Neural progenitor cell (in vitro differentiated cells): ENCODE measurements around the gene TMEM60. TPM values are rescaled to one million over a fixed set of nuclear protein-coding genes. Genes with fewer than 3 reads are reported as not detected.

Experiments
- DNase-seq: peaks from one replicate; pipeline ENCODE4 v3.0.0-alpha.2; 2016; ENCODE audit warnings: low spot score
- H2AFZ ChIP-seq: fragments of 200-600 bp; sonication (generic); replicated peaks from 2 replicates; pipeline ENCODE4 v1.6.1; 2016; ENCODE audit warnings: antibody characterized with exemption
- H3F3A ChIP-seq: fragments of 200-600 bp; sonication (generic); 2 replicates; pipeline ENCODE4 v1.6.1; 2016; ENCODE audit warnings: antibody characterized with exemption, low read depth
- H3K27ac ChIP-seq: fragments of 200-600 bp; sonication (generic); 2 replicates; pipeline ENCODE4 v1.5.1; 2016; ENCODE audit warnings: mild to moderate bottlenecking
- H3K27me3 ChIP-seq: fragments of 200-600 bp; sonication (generic); 2 replicates; pipeline ENCODE4 v1.6.1; 2016; ENCODE audit warnings: mild to moderate bottlenecking, moderate library complexity
- H3K36me3 ChIP-seq: fragments of 200-600 bp; sonication (generic); 2 replicates; pipeline ENCODE4 v1.5.1; 2016
- H3K4me1 ChIP-seq: fragments of 200-600 bp; sonication (generic); 2 replicates; pipeline ENCODE4 v1.6.1; 2016; ENCODE audit warnings: mixed run types
- H3K4me2 ChIP-seq: fragments of 200-600 bp; sonication (generic); 2 replicates; pipeline ENCODE4 v1.6.1; 2016
- H3K4me3 ChIP-seq: fragments of 200-600 bp; sonication (generic); 2 replicates; pipeline ENCODE4 v1.5.1; 2016
- H3K79me2 ChIP-seq: fragments of 200-600 bp; sonication (generic); 2 replicates; pipeline ENCODE4 v1.6.1; 2016; ENCODE audit warnings: low read depth
- H3K9ac ChIP-seq: fragments of 200-600 bp; sonication (generic); 2 replicates; pipeline ENCODE4 v1.6.1; 2016
- H3K9me3 ChIP-seq: fragments of 200-600 bp; sonication (generic); 2 replicates; pipeline ENCODE4 v1.5.1; 2016; ENCODE audit warnings: low read depth
- H4K20me1 ChIP-seq: fragments of 200-600 bp; sonication (generic); 2 replicates; pipeline ENCODE4 v1.6.1; 2016; ENCODE audit warnings: low read depth
- H3K27ac Mint-ChIP-seq: 3 replicates; pipeline ENCODE4 v1.8.0; 2021; ENCODE audit warnings: mixed read lengths
- H3K27me3 Mint-ChIP-seq: 2 replicates; pipeline ENCODE4 v1.8.0; 2022; ENCODE audit warnings: low read depth, mild to moderate bottlenecking, inconsistent platforms, moderate library complexity, mixed read lengths; ENCODE audit not compliant: insufficient read depth
- H3K36me3 Mint-ChIP-seq: 3 replicates; pipeline ENCODE4 v1.8.0; 2021; ENCODE audit warnings: mixed read lengths
- H3K4me1 Mint-ChIP-seq: 3 replicates; pipeline ENCODE4 v1.8.0; 2021; ENCODE audit warnings: mixed read lengths
- H3K4me3 Mint-ChIP-seq: 3 replicates; pipeline ENCODE4 v1.8.0; 2021; ENCODE audit warnings: mild to moderate bottlenecking, moderate library complexity, mixed read lengths
- H3K9me3 Mint-ChIP-seq: 3 replicates; pipeline ENCODE4 v1.8.0; 2020; ENCODE audit warnings: mixed read lengths
- EZH2 ChIP-seq: fragments of 200-600 bp; sonication (generic); IDR thresholded peaks from 2 replicates; pipeline ENCODE4 v1.6.1; 2017; ENCODE audit warnings: antibody characterized with exemption, mild to moderate bottlenecking, moderate library complexity
- EZH2phosphoT487 ChIP-seq: fragments of 200-600 bp; sonication (generic); IDR thresholded peaks from 2 replicates; pipeline ENCODE4 v1.6.1; 2017; ENCODE audit warnings: antibody characterized with exemption
- total RNA-seq: library from RNA; depleted of rRNA; stranded (reverse); fragments of >200 nt; gene quantifications from 2 replicates; pipeline ENCODE4 v1.2.3, GENCODE V29; 2015; ENCODE audit warnings: low replicate concordance
- TF ChIP-seq, protein P1 (sequence below): fragments of 200-600 bp; sonication (generic); IDR thresholded peaks from 2 replicates; pipeline ENCODE4 v1.5.1; 2017; ENCODE audit warnings: antibody characterized with exemption, mild to moderate bottlenecking

TMEM60 gene
- total RNA-seq, 1 donor from 2014 or later, result 42.8 TPM

GRCh38 chr7:77753173-77753572, 45.1 kb downstream of the TMEM60 start:
- no peak overlapping the region for H3K4me3 ChIP-seq
- H3K9ac ChIP-seq, result no peak overlapping the region
- no peak overlapping the region for H2AFZ ChIP-seq
- H3K27ac ChIP-seq, result no peak overlapping the region
- peaks cover 44% of the 10 kb centered on the region for H3K79me2 ChIP-seq
- H3K36me3 ChIP-seq, result peaks cover 9% of the 10 kb centered on the region
- H4K20me1 ChIP-seq, result peaks cover 4% of the 10 kb centered on the region
- no peak for DNase-seq
- Mint-ChIP-seq H3K27me3 (peaks cover 5% of the 10 kb centered on the region), H3K4me3 (no peak overlapping the region), H3K9me3 (no peaks in the 10 kb centered on the region), H3K36me3 (peaks cover 19% of the 10 kb centered on the region), H3K4me1 (no peaks in the 10 kb centered on the region), H3K27ac (no peak overlapping the region)
- TF ChIP-seq, protein P1, sequence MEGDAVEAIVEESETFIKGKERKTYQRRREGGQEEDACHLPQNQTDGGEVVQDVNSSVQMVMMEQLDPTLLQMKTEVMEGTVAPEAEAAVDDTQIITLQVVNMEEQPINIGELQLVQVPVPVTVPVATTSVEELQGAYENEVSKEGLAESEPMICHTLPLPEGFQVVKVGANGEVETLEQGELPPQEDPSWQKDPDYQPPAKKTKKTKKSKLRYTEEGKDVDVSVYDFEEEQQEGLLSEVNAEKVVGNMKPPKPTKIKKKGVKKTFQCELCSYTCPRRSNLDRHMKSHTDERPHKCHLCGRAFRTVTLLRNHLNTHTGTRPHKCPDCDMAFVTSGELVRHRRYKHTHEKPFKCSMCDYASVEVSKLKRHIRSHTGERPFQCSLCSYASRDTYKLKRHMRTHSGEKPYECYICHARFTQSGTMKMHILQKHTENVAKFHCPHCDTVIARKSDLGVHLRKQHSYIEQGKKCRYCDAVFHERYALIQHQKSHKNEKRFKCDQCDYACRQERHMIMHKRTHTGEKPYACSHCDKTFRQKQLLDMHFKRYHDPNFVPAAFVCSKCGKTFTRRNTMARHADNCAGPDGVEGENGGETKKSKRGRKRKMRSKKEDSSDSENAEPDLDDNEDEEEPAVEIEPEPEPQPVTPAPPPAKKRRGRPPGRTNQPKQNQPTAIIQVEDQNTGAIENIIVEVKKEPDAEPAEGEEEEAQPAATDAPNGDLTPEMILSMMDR, result no peak
- TF ChIP-seq EZH2phosphoT487 (no peak), EZH2 (no peak)
- peaks cover 10% of the 10 kb centered on the region for H3F3A ChIP-seq
- no peak overlapping the region for H3K4me2 ChIP-seq
- H3K9me3 ChIP-seq, result no peaks in the 10 kb centered on the region
- no peaks in the 10 kb centered on the region for H3K27me3 ChIP-seq
- no peaks in the 10 kb centered on the region for H3K4me1 ChIP-seq

DNA sequence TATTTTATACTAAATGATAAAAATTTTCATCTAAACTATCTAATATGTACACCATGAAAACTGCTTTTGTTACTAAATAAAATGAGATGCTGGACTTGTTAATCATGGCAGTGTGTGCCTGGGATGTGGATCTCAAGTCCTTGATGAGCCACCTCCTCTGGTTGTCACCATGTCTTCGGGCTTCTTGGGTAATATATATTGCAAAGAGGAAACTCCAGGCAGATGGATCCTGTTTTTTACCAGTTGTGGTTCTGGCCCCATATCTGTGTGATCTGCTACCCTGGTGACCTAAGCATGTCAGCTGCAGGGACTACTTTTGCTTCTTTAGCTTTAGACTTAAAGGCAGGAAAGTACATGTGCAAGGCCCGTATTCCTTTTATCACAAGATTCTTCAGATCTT, 46.2 kb downstream of the TMEM60 start:
- Mint-ChIP-seq H3K4me1 (no peaks in the 10 kb centered on the region), H3K9me3 (no peaks in the 10 kb centered on the region), H3K4me3 (no peak overlapping the region), H3K36me3 (peaks cover 21% of the 10 kb centered on the region), H3K27ac (no peak overlapping the region), H3K27me3 (peaks cover 7% of the 10 kb centered on the region)
- Histone ChIP-seq H3K27ac (no peak overlapping the region), H4K20me1 (peaks cover 4% of the 10 kb centered on the region), H3K4me3 (no peak overlapping the region), H3K36me3 (peaks cover 9% of the 10 kb centered on the region), H3F3A (peaks cover 2% of the 10 kb centered on the region), H3K27me3 (no peaks in the 10 kb centered on the region), H2AFZ (no peak overlapping the region), H3K9ac (no peak overlapping the region), H3K9me3 (no peaks in the 10 kb centered on the region), H3K4me2 (no peak overlapping the region), H3K79me2 (peaks cover 50% of the 10 kb centered on the region), H3K4me1 (no peaks in the 10 kb centered on the region)
- no peak for DNase-seq
- TF ChIP-seq EZH2phosphoT487 (no peak), EZH2 (no peak)
- TF ChIP-seq, protein P1, result no peak

DNA sequence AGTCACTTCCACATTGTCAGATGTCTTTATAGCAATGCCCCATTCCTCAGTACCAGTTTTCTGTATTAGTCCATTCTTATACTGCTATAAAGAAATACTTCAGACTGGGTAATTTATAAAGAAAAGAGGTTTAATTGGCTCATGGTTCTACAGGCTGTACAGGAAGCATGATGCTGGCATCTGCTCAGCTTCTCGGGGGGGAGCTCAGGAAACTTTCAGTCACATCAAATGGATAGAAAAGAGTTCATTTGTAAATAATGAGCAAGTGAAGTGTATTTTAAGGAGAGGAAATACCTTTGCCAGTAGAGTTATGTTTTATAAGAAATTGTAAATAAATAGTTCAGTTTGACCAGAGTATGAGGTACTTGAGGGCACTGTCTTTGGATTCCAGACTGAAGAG, 50.5 kb downstream of the TMEM60 start:
- Histone ChIP-seq H3F3A (no peaks in the 10 kb centered on the region), H3K4me3 (no peak overlapping the region), H2AFZ (no peak overlapping the region), H4K20me1 (peaks cover 2% of the 10 kb centered on the region), H3K36me3 (peaks cover 9% of the 10 kb centered on the region), H3K27me3 (no peaks in the 10 kb centered on the region), H3K79me2 (peaks cover 36% of the 10 kb centered on the region), H3K4me1 (no peaks in the 10 kb centered on the region), H3K9ac (no peak overlapping the region), H3K9me3 (no peaks in the 10 kb centered on the region), H3K4me2 (no peak overlapping the region), H3K27ac (no peak overlapping the region)
- Mint-ChIP-seq H3K27me3 (peaks cover 12% of the 10 kb centered on the region), H3K27ac (no peak overlapping the region), H3K36me3 (peaks cover 35% of the 10 kb centered on the region), H3K9me3 (peaks cover 3% of the 10 kb centered on the region), H3K4me1 (no peaks in the 10 kb centered on the region), H3K4me3 (no peak overlapping the region)
- TF ChIP-seq, protein P1, result no peak
- no peak for TF ChIP-seq EZH2
- TF ChIP-seq EZH2phosphoT487, result no peak
- no peak for DNase-seq
